H1 (cell line): ENCODE measurements around the gene CLCN3. TPM values are rescaled to one million over a fixed set of nuclear protein-coding genes. Genes with fewer than 3 reads are reported as not detected.

Source experiments
- CHD2 ChIP-seq: IDR thresholded peaks from 2 replicates; pipeline ENCODE4 v1.6.1; 2012; ENCODE audit warnings: low read length, improper control_type of control experiment
- CTCF ChIP-seq, 3 experiments: IDR thresholded peaks; 1 replicate in 2 of 3; 2 replicates in 1 of 3; pipeline versions ENCODE4 v1.5.1 to v1.6.1; 2011; ENCODE audit warnings: low read length in 3 of 3, mild to moderate bottlenecking in 3 of 3, inconsistent platforms in 2 of 3, low read depth in 1 of 3, moderate library complexity in 1 of 3; ENCODE audit not compliant: insufficient read depth in 1 of 3; ENCODE audit errors: control extremely low read depth in 1 of 3
- EGR1 ChIP-seq: IDR thresholded peaks from 2 replicates; pipeline ENCODE4 v1.6.1; 2011; ENCODE audit warnings: low read depth, low read length, borderline replicate concordance
- NRF1 ChIP-seq: IDR thresholded peaks from 2 replicates; pipeline ENCODE4 v1.6.1; 2011; ENCODE audit warnings: mild to moderate bottlenecking, low read depth, low read length, improper control_type of control experiment
- TAF1 ChIP-seq: IDR thresholded peaks from 2 replicates; pipeline ENCODE4 v1.6.1; 2011; ENCODE audit warnings: mild to moderate bottlenecking, low read depth, low read length
- ZNF274 ChIP-seq: IDR thresholded peaks from 2 replicates; pipeline ENCODE4 v1.7.0; 2012; ENCODE audit warnings: low read length, borderline replicate concordance; ENCODE audit errors: extremely low read depth
- polyA plus RNA-seq, 7 experiments: library from polyadenylated mRNA; depleted of rRNA in 3 of 7; stranded (reverse) in 5 of 7; unstranded in 2 of 7; fragments of >200 nt in 5 of 7; fragments of 200-250 nt in 2 of 7; gene quantifications; 1 replicate in 5 of 7; 2 replicates in 1 of 7; 4 replicates in 1 of 7; pipeline versions ENCODE4 v1.2.1 to v1.2.3, GENCODE V29; 2011 to 2013; ENCODE audit warnings: missing spikeins in 2 of 7, mixed read lengths in 2 of 7
- total RNA-seq: library from RNA; stranded (reverse); fragmentation: NEBNext Ultra II Directional; extraction: Animal tissue kit (Norgen Biotek cat#: 25700); gene quantifications from 2 replicates; pipeline ENCODE4 v1.2.1, GENCODE V29; 2021

CLCN3 gene
- total and polyA plus RNA-seq, 2 of the 8 experiments (the other 6 are each of a cell fraction or from before 2014, with no cell fraction given) = 8.8 to 32.8 TPM

- TF ChIP-seq EGR1 (no peak), ZNF274 (no peak), CTCF (IDR thresholded peaks at IDR 0.05; ENCODE audit: control extremely low read depth in 1 of 3, insufficient read depth in 1 of 3, low read depth in 1 of 3, low read length in 3 of 3) (no peak), CHD2 (no peak), TAF1 (no peak), NRF1 (no peak)
These were observed 32.2 kb downstream of the CLCN3 start (continued) for GRCh38 chr4:169652535-169652934.
